Stimulated activated CD4-positive, alpha-beta T cell treated with anti-CD3 and anti-CD28 coated beads, Interleukin-4, amount 100 ng/mL, for 1 hour (primary cell): ENCODE data around the gene PRDX3.
A peak's percentile ranks its signal among the peaks of the same experiment; 100 is the strongest.

ENCODE experiments used
- DNase-seq: peaks from one replicate; pipeline ENCODE4 v3.0.0-alpha.2; 2020

The PRDX3 gene

GRCh38 chr10:119178372-119179119 lies at the start of gene PRDX3:
Gene PRDX3 (minus strand): TSS chr10:119178812. CDS start chr10:119178790, 22 bp downstream.
- peak; percentile 97 for DNase-seq

GRCh38 chr10:119227825-119228224 lies 49.2 kb upstream of the PRDX3 start:
- no peak for DNase-seq

- no peak for DNase-seq
Measured at GRCh38 chr10:119225083-119225658, 46.6 kb upstream of the PRDX3 start.

- no peak for DNase-seq
Measured at GRCh38 chr10:119222966-119223386, 44.4 kb upstream of the PRDX3 start.

- no peak for DNase-seq
Measured at GRCh38 chr10:119222537-119222936, 43.9 kb upstream of the PRDX3 start.

GRCh38 chr10:119221666-119222065 lies 43.1 kb upstream of the PRDX3 start:
- no peak for DNase-seq

GRCh38 chr10:119221201-119221600 lies 42.6 kb upstream of the PRDX3 start:
- DNase-seq: no peak

- no peak for DNase-seq
Measured at GRCh38 chr10:119219871-119220270, 41.3 kb upstream of the PRDX3 start.

GRCh38 chr10:119217991-119218490 lies 39.4 kb upstream of the PRDX3 start:
- DNase-seq: no peak

GRCh38 chr10:119217401-119217800 lies 38.8 kb upstream of the PRDX3 start:
- no peak for DNase-seq

GRCh38 chr10:119216127-119216526 lies 37.5 kb upstream of the PRDX3 start:
- no peak for DNase-seq

GRCh38 chr10:119215371-119215770 lies 36.8 kb upstream of the PRDX3 start:
- no peak for DNase-seq

GRCh38 chr10:119211625-119212441 lies 33.2 kb upstream of the PRDX3 start:
- DNase-seq: no peak

- no peak for DNase-seq
Measured at GRCh38 chr10:119211176-119211575, 32.6 kb upstream of the PRDX3 start.

GRCh38 chr10:119210633-119211032 lies 32.0 kb upstream of the PRDX3 start:
- DNase-seq: no peak

- DNase-seq: no peak
Measured at GRCh38 chr10:119209736-119210355, 31.2 kb upstream of the PRDX3 start.

- DNase-seq: peak; percentile 58
Measured at GRCh38 chr10:119209035-119209735, 30.6 kb upstream of the PRDX3 start.

GRCh38 chr10:119208553-119208940 lies 29.9 kb upstream of the PRDX3 start:
- DNase-seq: no peak

GRCh38 chr10:119207713-119208552 lies 29.3 kb upstream of the PRDX3 start:
- DNase-seq: peak; percentile 35

- DNase-seq: peak; percentile 93
Measured at GRCh38 chr10:119207366-119207666, 28.7 kb upstream of the PRDX3 start, which contains the start of gene GRK5. Gene GRK5 (plus strand): TSS chr10:119207571. CDS start chr10:119207918, 347 bp downstream.

GRCh38 chr10:119206603-119207365 lies 28.2 kb upstream of the PRDX3 start:
- DNase-seq: peak; percentile 78
